ENCODE results near the gene RAD51AP1. TPM values are rescaled to one million over a fixed set of nuclear protein-coding genes. Genes with fewer than 3 reads are reported as not detected.

Gene RAD51AP1
- total and polyA plus RNA-seq, 2 experiments from 2014 or later: 12.4 to 13.1 TPM

DNA sequence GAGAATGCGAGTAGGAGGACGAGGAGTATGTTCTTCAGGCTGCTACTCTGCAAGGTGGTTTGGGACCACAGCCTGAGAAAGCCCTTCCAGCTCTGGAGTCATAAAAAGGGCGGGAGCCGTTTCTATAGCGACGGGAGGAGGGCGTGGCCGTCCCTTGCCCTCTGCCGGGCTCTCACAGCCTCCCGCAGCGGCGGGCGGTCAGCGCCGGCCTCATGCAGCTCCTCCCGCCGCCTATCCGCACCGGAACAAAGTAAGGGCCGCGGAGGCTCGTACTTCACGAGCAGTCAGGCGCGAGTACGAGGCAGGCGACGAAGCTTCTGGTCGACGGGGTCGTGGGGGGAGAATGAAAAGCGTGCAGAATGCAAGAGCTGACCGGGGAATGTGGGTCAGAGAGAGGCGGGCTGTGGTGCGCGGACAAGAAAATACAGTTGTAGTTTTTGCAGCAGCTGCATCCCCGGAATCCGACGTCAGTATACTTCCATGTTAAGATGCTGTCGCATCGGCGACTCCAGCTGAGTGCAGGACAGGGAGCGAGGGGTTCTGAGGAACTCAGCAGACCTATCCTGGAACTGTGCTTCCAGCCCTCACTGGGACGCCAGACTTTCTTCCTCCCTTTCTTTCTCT, 23.5 kb downstream of the RAD51AP1 start, which contains the start of gene DYRK4:
DYRK4 (plus strand) TSS at position 175 of the 624 bp plus-strand sequence; CDS start at position 213, 38 bp downstream.
- Histone ChIP-seq H3K4me3 (peak within 1 kb of the TSS; percentile 66), H3K9me3 (ENCODE audit: low read depth) (no peaks in the 10 kb centered on the region), H3K4me2 (ENCODE audit: unreplicated experiment) (peak within 1 kb of the TSS; percentile 78), H3K36me3 (ENCODE audit: low read depth) (no peaks in the 10 kb centered on the region), H3K4me1 (ENCODE audit: insufficient read depth) (no peaks in the 10 kb centered on the region), H4K20me1 (ENCODE audit: insufficient read depth) (no peaks in the 10 kb centered on the region), H3K9ac (peak within 1 kb of the TSS; percentile 42; the same call in 1 of the 2 replicates), H2AFZ (peak within 1 kb of the TSS; percentile 78), H3K9me2 (ENCODE audit: insufficient read depth) (no peaks in the 10 kb centered on the region), H3K79me2 (ENCODE audit: insufficient read depth) (no peaks in the 10 kb centered on the region), H3F3A (ENCODE audit: insufficient read depth) (no peaks in the 10 kb centered on the region), H3K27ac (no peak within 1 kb of the TSS), H3K27me3 (replicated peaks; ENCODE audit: insufficient read depth) (no peaks in the 10 kb centered on the region)
- in situ Hi-C loops (cut with MboI): no loop called here
- 19 to 22% methylated on average over 43 to 44 of the region's 44 CpGs for whole genome bisulfite sequencing, 2 experiments (ENCODE audit: low coverage in 1 of 2, low lambda C conversion rate in 2 of 2, missing lambda C conversion rate in 2 of 2)
- peak; percentile 74 for DNase-seq
- TF ChIP-seq EZH2phosphoT487 (IDR thresholded peaks at IDR 0.05; ENCODE audit: insufficient read depth, low read depth): no peak
- TF ChIP-seq EZH2 (IDR thresholded peaks at IDR 0.05; ENCODE audit: insufficient read depth, poor library complexity, severe bottlenecking): no peak

DNA sequence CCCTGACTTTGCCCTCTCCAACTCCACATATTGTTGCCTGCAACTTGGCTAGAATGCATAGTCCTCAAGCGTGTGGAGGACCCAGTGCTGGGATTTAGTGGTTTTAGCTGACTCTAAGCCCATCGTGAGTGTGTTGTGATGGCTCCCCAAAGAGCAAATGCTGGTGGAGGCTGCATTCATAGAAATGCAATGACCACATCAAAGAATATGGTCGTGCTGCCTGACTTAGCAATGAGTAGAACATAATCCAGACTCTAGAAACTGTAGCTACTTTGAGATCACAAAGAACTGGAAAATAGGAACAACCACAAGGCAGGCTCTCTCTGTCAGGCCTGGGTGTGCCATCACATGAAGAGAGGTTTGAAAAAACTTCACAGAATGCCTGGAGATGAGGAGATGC, 24.6 kb downstream of the RAD51AP1 start:
- 55 to 59% methylated on average over 3 of the region's 3 CpGs for WGBS, 2 experiments (ENCODE audit: low coverage in 1 of 2, low lambda C conversion rate in 2 of 2, missing lambda C conversion rate in 2 of 2)
- Histone ChIP-seq H4K20me1 (ENCODE audit: insufficient read depth) (no peaks in the 10 kb centered on the region), H3K27me3 (replicated peaks; ENCODE audit: insufficient read depth) (no peaks in the 10 kb centered on the region), H3K79me2 (ENCODE audit: insufficient read depth) (no peaks in the 10 kb centered on the region), H2AFZ (no peak overlapping the region), H3K27ac (no peak overlapping the region), H3K9me2 (ENCODE audit: insufficient read depth) (no peaks in the 10 kb centered on the region), H3K4me3 (no peak overlapping the region), H3K9ac (no peak overlapping the region), H3F3A (ENCODE audit: insufficient read depth) (no peaks in the 10 kb centered on the region), H3K9me3 (ENCODE audit: low read depth) (no peaks in the 10 kb centered on the region), H3K36me3 (ENCODE audit: low read depth) (no peaks in the 10 kb centered on the region), H3K4me1 (ENCODE audit: insufficient read depth) (no peaks in the 10 kb centered on the region), H3K4me2 (ENCODE audit: unreplicated experiment) (no peak overlapping the region)
- no peak for DNase-seq
- TF ChIP-seq EZH2phosphoT487 (IDR thresholded peaks at IDR 0.05; ENCODE audit: insufficient read depth, low read depth) (no peak), EZH2 (IDR thresholded peaks at IDR 0.05; ENCODE audit: insufficient read depth, poor library complexity, severe bottlenecking) (no peak)
- in situ Hi-C loops (cut with MboI): no loop called here

DNA sequence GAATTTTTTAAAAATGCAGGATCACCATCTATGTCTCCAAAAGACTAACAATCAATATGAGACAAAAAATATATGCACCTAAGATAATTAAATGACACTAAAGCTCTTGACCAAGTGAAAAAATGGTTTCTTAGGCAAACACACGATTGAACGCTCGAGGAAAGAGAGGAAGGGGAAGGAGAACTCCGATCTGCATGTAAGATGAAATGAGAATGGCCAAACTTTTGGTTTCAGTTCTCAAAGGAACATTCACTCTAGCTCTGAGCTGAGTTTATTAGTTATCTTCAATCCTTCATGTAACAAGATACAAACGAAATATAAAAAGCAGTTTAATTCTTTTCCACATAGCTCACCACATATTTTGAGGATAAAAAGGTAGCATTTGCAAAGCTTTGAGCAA, 26.1 kb downstream of the RAD51AP1 start:
- no peaks in the 10 kb centered on the region for H4K20me1 ChIP-seq (ENCODE audit: insufficient read depth)
- H3K4me3 ChIP-seq: no peak overlapping the region
- H3K4me2 ChIP-seq (ENCODE audit: unreplicated experiment): no peak overlapping the region
- no peaks in the 10 kb centered on the region for H3K36me3 ChIP-seq (ENCODE audit: low read depth)
- TF ChIP-seq EZH2 (IDR thresholded peaks at IDR 0.05; ENCODE audit: insufficient read depth, poor library complexity, severe bottlenecking) (no peak), EZH2phosphoT487 (IDR thresholded peaks at IDR 0.05; ENCODE audit: insufficient read depth, low read depth) (no peak)
- H3K79me2 ChIP-seq (ENCODE audit: insufficient read depth): no peaks in the 10 kb centered on the region
- no peak overlapping the region for H3K27ac ChIP-seq
- H3K27me3 ChIP-seq (replicated peaks; ENCODE audit: insufficient read depth): no peaks in the 10 kb centered on the region
- WGBS, 2 experiments (ENCODE audit: low coverage in 1 of 2, low lambda C conversion rate in 2 of 2, missing lambda C conversion rate in 2 of 2): 66 to 70% methylated on average over 5 of the region's 5 CpGs
- in situ Hi-C loops (cut with MboI): no loop called here
- H3K9me3 ChIP-seq (ENCODE audit: low read depth): no peaks in the 10 kb centered on the region
- H2AFZ ChIP-seq: no peak overlapping the region
- H3K4me1 ChIP-seq (ENCODE audit: insufficient read depth): no peaks in the 10 kb centered on the region
- H3K9ac ChIP-seq: no peak overlapping the region
- no peaks in the 10 kb centered on the region for H3F3A ChIP-seq (ENCODE audit: insufficient read depth)
- no peaks in the 10 kb centered on the region for H3K9me2 ChIP-seq (ENCODE audit: insufficient read depth)
- DNase-seq: no peak

DNA sequence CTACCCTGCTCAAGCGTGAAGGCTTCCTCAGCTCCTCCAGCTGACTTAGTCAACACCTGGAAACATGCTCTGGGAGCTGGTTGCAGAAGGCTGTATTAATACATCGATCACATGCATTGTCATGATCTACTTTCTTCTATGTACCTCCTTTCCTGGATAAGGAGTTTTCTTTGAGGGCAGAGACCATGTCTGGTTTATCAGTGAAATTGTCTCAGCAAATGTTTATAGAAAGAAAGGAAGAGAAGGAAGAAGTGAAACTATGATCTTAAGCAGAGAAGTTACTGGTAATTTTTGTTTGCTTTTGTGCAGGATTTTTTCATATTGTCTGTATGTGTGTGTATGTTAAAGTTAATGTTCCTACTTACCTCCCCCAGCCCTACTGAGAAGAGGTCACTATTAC, 27.8 kb downstream of the RAD51AP1 start:
- Histone ChIP-seq H3K4me2 (ENCODE audit: unreplicated experiment) (no peak overlapping the region), H3K36me3 (ENCODE audit: low read depth) (no peaks in the 10 kb centered on the region), H3F3A (ENCODE audit: insufficient read depth) (no peaks in the 10 kb centered on the region), H3K9me3 (ENCODE audit: low read depth) (no peaks in the 10 kb centered on the region), H2AFZ (no peak overlapping the region), H3K4me3 (no peak overlapping the region), H3K4me1 (ENCODE audit: insufficient read depth) (no peaks in the 10 kb centered on the region), H3K79me2 (ENCODE audit: insufficient read depth) (no peaks in the 10 kb centered on the region), H3K9ac (no peak overlapping the region), H3K27me3 (replicated peaks; ENCODE audit: insufficient read depth) (no peaks in the 10 kb centered on the region), H3K9me2 (ENCODE audit: insufficient read depth) (no peaks in the 10 kb centered on the region), H4K20me1 (ENCODE audit: insufficient read depth) (no peaks in the 10 kb centered on the region), H3K27ac (no peak overlapping the region)
- TF ChIP-seq EZH2phosphoT487 (IDR thresholded peaks at IDR 0.05; ENCODE audit: insufficient read depth, low read depth) (no peak), EZH2 (IDR thresholded peaks at IDR 0.05; ENCODE audit: insufficient read depth, poor library complexity, severe bottlenecking) (no peak)
- DNase-seq: no peak
- in situ Hi-C loops (cut with MboI): no loop called here
- WGBS, 2 experiments (ENCODE audit: low coverage in 1 of 2, low lambda C conversion rate in 2 of 2, missing lambda C conversion rate in 2 of 2): 84 to 93% methylated on average over 2 of the region's 2 CpGs

All from GM23248 (cell line).